CD4-positive, alpha-beta T cell treated with Interleukin-15 for 1 hour (primary cell): Measurements from ENCODE around the gene ARHGEF33.

ENCODE experiments used
- DNase-seq: peaks from one replicate; pipeline ENCODE4 v3.0.0-alpha.2; 2020

The ARHGEF33 gene

DNA sequence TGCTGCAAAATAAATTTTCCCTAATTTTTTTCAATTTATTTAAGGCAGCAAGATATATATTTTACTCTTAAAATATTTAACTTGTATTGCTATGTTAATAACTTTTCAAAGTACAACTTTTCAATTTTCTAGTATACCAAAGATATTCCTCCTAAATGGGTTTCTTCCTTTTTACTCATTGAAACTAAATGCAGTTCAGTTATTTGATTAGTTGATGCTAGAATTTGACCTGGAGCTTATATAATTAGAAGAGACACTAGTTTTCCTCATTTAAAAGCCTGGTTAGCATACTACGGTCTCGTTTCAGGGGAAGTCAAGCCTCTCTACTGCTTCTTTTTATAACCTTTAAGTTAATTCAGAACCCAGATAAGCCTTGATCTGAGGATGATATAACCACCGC is at the start of gene ARHGEF33:
ARHGEF33 (plus strand) TSS at position 301 of the 400 bp plus-strand sequence. CDS start 29,573 bp downstream, outside the sequence.
- DNase-seq = no peak

DNA sequence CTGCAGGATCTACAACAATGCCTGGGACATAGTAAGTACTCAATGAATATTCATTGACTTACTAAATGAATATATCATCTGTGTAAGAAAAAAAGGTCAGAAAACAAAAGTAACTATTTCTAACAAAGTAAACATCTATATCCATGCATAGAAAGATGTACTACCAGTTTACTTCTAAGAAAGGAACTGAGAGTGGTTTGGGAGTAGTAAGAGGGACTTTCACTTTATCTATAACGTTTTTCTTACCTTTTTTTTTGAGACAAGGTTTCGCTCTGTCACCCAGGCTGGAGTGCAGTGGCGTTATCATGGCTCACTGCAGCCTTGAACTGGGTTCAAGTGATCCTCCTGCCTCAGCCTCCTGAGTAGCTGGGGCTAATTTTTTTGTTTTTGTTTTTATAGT is 39.6 kb upstream of the ARHGEF33 start:
- DNase-seq = no peak

DNA sequence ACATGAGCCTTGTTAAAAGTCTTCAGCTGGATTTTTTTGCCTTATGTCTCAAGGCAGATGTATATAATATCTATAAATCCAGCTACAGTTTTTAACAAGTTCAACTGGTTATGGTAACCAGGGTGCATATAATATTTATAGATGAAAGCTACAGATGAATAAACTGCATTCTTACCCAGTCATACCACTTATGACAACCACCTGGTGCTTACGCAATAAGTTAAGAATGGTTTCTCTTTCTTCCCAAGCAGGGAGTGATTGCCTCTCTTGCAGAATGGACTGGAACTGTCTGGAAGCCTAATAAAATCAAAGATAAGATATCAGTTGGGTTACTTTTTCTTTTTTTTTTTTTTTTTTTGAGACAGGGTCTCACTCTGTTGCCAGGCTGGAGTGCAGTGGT is 33.5 kb upstream of the ARHGEF33 start:
- DNase-seq = no peak

DNA sequence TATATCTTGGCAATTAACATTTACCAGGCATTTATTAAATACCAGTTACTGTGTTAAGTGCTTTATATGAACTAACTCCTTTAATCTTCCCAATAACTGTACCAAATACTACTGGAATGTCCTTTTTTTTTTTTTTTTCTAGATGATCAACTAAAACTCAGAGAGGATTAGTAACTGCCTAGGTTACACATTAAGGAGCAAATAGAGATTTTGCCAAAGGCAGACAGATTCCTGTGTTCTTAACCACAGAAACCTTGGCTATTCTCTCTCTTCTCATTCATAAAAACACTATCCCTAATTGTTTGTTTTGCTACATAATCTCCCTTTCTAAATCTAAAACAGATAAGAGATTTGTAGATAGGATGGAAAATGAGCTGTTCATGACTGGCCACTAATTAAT is 27.2 kb upstream of the ARHGEF33 start:
- no peak for DNase-seq

DNA sequence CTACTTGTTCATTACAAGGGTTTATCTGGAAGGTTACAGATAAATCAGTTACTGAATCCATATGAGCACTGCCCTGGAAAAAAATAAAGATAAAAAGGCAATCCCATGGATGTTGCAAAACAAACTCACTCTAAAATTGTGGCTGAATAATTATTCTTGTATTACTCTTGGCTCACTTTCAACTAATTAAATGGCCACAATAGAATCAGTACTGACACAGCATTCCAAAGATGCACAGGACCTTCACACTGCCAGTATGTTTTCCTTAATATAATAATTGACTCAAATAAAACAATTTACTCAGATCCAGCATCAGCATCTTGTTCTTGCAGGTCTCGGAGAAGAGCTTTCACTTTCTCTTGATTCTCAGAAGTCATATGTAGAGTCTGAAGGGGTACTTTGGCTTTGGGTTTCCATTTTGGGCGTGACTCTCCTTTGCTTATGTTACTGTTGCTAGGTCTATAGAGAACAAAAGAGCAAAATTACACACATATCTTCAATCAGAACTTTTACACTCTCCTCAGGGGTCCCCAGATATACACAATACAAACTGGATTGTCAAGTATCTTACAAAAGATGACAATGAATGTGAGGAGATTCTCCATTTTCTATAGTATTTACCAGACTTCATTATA is 26.5 kb upstream of the ARHGEF33 start:
- DNase-seq = no peak

DNA sequence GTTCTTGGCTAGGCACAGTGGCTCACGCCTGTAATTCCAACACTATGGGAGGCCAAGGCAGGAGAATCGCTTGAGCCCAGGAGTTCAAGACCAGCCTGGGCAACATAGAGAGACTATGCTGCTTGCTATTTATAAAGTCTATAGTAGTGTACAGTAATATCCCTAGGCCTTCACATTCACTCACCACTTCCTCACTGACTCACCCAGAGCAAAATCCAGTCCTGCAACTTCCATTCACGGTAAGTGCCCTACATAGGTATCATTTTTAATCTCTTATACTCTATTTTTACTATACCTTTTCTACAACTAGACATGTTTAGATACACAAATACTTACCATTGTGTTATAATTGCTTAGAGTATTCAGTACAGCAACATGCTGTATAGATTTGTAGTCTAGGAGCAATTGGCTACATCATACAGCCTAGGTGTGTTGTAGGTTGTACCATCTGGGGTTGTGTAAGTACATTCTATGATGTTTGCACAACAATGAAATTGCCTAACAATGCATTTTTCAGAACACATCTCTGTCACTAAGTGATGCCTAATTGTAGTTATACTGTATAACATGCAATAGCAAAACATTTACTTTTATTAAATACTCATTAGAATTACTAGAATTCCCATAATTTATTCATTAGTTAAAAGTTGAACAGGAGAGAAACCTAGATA is 22.8 kb upstream of the ARHGEF33 start:
- DNase-seq = no peak

DNA sequence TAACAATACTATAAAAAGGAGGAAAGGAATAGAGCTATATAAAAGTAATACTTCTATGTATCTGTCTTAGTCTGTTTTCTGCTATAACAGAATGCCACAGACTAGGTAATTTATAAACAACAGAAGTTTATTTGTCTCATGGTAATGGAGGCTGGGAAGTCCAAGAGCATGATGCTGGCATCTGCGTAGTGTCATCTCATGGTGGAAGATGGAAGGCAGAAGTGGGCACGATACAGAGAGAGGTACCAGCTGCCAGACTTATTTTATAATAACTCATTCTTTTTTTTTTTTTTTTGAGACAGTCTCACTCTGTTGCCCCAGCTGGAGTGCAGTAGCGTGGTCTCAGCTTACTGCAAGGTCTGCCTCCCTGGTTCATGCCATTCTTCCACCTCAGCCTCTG is 18.2 kb upstream of the ARHGEF33 start:
- no peak for DNase-seq

DNA sequence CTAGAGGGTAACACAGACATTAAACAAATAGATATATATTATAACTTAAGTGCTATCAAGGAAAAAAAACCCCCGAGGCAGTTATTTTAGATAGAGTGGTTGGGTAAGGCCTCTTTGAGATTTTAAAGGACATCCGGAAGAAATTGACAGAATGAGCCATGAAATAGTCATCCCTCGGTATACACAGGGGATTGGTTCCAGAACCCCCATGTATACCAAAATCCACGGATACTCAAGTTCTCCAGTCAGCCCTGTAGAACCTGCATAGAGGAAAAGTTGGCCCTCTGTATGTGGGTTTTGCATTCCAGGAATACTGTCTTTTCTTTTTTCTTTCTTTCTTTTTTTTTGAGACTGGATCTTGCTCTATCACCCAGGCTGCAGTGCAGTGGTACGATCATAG is 15.9 kb upstream of the ARHGEF33 start:
- DNase-seq = no peak

DNA sequence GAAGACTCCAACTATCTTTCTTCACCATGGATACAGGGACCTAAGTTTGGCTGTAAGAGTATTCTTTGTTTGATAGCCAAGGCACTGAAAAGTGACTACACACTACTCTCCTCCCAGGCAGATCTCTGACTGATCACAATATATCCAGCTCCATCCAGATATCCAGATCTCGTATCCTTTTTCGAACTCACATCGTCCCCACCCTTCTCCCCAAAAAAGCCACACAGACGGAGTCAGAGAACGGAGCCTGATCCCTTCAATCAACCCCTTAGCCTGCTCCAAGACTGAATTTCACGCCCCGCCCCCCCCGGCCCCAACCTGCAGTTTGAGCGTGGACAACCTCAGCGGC is 14.5 kb upstream of the ARHGEF33 start:
- no peak for DNase-seq

DNA sequence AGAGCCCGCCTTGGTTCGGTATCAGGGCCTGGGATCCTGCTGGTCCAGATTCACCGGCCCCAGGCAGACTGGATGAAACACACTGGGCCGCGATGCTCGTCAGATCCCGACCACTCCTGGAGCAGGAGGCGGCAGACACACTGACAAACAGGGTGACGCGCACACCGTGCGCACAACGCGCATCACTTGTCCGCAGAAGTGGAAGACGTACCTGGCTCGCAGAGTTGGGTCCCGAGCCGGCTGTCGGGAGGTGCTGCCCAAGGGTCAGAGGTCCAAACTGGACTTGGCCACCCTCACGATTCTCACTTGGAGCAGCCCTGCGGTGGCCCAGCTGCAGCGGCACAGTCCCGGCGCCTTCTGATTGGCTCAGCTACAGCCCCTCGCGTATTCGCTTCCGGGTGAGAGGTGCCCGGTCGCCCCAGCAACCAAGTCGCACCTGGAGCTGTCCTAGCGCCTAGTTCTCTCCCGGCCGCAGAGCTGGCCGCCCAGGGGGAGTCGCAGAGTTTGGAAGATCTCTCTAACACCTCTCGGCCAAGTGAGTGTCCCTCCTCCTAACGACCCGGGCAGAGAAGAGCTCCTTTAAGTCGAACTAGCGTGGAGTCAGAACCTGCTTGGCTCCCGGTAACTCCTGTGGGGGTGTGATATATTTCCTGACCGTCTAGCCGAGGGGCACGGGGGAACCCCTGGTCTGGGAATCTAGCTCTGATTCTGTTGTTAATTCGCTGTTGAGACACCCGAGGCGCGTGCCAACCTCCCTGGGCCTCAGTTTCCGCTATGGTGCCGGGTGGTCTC is 13.9 kb upstream of the ARHGEF33 start, which contains the start of the genes DHX57 and MORN2:
DHX57 (minus strand) TSS at position 359 of the 792 bp plus-strand sequence. CDS start 7,529 bp downstream, outside the sequence.
MORN2 (plus strand) TSS at position 401 of the 792 bp plus-strand sequence.
- peak; percentile 83 for DNase-seq

DNA sequence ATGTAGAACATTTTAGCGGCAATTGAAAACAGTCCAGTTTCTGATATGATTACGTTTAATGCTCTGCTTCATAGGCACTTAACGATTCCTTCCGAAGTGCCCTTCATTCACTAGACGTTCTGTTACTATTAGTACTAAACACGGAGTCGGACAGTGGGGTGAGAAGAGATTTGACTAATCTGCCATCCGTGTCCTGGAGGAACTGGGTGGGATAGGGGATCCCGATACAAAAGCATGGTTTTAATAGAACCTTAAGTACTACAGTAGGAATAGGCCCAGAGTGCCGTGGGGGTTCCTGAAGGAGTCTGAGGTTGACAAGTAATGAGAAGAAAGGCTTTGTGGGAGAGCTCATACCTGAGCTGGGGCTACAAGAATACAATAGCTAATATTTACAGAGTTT is 13.3 kb upstream of the ARHGEF33 start:
- DNase-seq = no peak

DNA sequence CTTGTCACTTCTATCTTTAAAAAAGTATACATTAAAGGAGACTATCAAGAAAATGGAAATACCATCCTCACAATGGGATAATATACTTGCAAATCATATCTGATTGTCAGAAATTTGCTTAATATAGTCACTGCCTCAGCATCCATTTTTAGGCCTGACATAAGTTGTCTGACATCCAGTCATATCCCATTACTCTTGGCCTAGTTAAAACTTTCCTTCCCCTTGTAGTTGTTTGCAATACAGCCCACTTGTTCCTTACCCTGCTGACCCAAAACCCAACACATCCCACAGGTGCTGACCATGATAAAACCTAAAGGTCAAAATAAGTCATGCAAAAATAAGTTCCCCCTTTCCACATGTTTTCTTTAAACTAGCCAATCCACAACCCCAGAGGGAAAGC is 3.6 kb upstream of the ARHGEF33 start:
- DNase-seq = no peak

DNA sequence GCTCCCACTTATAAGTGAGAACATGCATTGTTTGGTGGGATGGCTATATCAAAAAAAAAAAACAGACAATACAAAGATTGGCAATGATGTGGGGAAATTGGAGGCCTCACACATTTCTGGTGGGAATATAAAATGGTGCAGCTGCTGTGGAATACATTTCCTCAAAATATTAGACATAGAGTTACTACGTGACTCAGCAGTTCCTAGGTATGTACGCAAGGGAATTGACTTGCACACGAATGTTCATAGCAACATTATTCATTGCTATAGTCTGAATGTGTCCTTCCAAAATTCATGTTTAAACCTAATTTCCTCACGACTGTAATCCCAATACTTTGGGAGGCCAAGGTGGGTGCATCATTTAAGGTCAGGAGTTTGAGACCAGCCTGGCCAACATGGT is 2.3 kb upstream of the ARHGEF33 start:
- DNase-seq = no peak

DNA sequence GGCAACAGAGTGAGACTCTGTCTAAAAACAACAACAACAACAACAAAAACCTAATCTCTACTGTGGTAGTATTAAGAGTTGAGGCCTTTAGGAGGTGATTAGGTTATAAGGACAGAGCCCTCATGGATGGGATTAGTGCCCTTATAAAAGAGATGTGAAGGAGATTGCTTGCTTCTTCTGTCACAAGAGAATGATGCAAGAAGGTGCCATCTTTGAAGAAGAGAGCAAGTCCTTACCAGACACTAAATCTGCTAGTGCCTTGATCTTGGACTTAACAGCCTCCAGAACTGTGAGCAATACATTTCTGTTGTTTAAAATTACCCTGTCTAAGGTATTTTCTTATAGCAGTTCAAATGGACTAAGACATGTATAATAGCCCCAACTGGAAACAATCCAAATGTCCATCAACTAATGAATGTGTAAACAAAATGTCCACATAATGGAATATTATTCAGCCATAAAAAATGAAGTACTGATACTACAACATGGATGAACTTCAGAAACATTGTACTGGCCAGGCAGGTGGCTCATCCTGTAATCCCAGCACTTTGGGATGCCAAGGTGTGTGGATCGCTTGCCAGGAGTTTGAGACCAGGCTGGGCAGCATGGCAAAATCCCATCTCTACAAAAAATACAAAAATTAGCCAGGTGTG is 1.6 kb upstream of the ARHGEF33 start:
- DNase-seq = no peak

DNA sequence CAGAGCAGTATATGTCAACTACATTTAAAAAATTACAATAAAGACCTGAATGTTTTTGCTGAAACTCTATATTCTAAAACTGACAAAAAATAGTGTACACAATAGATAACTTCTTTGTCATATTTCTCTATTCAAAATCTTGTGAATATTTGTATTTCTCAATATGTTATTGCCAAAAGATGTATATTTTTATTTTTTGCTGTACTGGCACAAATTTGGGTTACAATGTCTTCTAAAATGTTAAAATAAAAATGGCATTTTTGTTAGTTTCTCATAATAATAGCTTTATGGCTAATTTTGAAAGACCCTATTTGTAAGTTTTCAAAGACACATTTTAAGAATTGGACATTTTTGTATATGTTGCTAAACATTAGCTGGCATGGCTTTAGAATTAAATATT is 630 bp upstream of the ARHGEF33 start:
- no peak for DNase-seq

DNA sequence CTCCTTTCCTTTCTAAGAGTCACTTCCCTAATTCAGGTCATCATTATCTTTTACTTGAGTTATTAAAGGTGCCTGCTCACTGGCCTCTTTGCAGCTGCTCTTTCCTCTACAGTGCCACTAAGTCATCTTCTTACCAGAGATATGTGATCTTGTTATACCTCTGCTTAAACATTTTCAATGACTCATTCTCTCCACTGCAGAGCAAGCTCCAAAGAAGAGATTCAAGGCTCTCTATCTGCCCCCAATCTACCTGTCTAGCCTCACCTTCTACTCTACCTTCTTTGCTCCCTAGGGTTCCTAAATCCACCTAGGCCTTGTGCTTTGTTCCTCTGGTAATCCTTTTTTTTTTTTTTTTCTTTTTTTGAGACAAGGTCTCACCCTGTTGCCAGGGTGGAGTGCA is 3.1 kb downstream of the ARHGEF33 start:
- no peak for DNase-seq

DNA sequence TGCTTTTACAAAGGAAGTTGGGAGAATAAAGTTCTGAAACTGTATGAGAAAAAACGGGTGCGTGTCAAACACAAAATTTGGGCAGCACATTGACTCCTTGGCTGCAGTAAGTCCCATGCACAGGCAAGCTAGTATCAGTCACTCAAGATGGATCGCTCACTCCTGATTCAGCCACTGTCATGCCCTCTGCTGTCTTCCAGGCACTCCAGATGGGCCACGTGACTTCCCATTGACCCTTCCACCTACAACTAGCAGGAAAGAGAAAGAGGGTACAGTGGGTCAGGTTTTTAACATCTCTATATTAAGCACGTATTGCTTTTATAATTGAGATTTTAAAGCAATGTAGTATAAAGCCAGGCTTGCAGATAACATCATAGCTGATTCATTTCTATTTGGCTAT is 8.6 kb downstream of the ARHGEF33 start:
- no peak for DNase-seq

DNA sequence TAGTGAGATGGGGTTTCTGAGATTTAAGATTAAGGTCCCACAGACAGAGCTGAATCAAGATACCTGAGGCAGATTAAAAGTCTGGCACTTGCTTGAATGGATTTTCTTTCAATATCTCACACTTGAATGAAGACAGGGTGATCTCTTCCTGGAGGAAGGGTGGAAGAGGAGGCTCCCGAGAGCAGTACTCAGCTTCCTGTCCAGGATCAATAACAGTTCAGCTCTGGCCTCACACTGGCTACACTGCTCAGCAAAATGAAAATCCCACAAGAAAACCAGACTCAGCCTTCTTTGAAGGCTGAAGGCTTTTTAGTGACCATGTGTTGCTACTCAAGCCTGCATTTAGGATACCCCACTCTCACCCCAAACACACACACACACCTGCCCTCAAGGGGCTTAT is 11.1 kb downstream of the ARHGEF33 start:
- DNase-seq = no peak

DNA sequence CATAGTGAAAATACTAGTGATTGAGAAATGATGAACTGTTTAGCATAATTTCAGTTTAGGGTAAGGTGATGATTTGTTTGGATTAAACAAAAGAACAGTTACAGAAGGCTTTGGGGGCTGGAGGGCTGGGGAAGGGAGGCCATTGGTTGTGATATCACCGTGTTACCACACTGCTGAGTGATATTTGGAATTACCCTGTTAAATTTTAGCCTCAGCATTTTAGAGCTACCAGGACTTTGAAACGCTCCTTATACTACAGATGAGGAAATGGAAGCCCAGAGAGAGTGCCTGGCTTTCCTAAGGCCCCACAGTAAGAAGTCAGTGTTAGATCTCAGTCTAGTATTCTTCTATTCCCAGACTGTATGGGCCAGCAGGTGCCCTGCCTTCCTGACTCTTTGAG is 15.6 kb downstream of the ARHGEF33 start:
- no peak for DNase-seq

DNA sequence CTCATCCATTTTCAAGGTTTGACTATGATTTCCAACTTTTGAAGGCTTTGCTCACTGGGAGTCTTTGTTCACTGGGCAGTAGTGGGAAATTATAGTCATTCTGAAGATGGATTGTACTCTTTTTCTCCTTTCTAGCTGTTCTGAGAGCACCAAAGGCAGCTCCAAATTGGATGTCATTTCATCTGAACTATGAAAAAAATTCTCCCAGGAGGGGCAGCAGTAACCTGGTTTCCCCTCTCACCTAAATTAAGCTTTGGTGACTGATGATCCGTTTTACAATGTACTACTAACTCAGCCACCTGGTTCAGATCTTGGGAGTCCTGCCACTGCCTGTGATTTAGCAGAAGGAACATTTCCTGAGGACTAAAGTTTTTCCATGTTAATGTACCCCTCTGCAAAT is 17.6 kb downstream of the ARHGEF33 start:
- DNase-seq = no peak

DNA sequence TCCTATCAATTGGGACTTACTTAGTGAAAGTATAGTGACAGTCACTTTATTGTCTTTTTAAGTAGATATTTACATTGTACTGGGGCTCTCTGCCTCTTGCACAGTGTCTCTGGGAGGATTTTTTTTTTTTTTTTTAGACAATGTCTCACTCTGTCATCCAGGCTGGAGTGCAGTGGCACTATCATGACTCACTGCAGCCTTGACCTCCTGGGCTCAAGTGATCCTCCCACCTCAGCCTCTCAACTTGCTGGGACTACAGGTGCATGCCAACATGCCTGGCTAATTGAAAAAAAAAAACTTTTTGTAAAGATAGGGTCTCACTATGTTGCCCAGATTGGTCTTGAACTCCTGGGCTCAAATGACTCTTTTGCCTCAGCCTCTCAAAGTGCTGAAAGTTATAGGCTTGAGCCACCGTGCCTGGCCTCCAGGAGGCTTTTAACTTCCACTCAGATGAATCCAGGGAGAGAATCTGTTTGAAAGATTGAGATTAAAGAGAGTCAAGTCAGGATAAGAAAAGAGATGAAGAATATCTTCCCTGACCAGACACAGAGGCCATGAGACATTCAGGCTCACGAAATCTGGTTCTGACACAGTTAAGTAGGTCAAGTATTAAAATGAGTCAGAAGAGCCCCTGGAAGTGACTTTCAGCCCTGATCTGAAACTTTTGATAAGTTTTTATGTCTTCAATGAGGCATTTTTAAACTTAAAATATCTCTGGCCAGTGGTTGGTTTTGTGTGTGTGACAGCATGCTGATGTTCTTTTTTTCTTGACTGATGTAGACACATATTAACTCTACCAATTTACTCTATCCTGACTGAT is 18.3 kb downstream of the ARHGEF33 start:
- no peak for DNase-seq

DNA sequence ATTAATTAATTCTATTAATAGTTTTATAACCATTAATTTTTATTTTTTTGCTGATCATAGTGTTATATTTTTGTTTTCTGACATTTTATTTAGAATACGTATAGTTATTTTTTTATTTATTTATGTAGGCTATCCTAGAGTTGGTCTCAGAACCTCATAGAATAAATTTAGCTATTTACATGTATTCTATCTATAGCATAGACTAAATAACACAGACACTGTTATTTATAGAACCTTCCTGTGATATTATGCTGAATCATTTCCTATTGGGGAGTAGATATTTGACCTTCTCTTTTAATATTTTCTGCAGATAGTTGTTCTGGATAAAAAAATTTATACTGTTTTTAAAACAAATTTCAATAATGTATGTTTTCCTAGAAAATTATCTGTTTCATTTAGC is 20.2 kb downstream of the ARHGEF33 start:
- no peak for DNase-seq

DNA sequence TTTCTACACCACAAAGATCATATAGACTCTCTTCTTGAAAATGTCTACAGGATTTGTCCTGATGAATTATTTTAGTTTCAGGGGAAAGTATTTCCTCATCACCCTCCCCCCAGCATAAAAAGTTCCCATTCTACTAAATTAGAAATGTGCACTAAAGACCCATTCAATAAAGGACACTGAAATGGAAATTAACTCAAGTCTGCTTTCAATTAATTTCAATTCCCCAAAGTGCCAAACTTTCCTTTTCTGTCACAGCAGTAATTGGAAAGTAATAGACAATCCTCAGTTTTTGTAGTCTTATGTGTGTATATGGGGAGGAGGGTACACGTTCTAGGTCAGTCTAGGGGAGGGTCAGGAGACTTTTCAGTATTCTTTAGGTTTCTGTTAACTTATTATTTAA is 21.5 kb downstream of the ARHGEF33 start:
- no peak for DNase-seq
